Central memory CD8-positive, alpha-beta T cell (primary cell): Measurements from ENCODE around the gene FTH1.

Source experiments
- ATAC-seq: fragments of 150-1000 bp; cut with Tn5 transposase; replicated peaks from 2 replicates; pipeline ENCODE4 v1.10.0; 2022; ENCODE audit warnings: mild to moderate bottlenecking, moderate FRiP score, moderate number of reproducible peaks; ENCODE audit not compliant: poor library complexity, severe bottlenecking; ENCODE audit errors: extremely low read depth
- DNase-seq, 2 donors: peaks; one replicate each; pipeline ENCODE4 v3.0.0; 2021; ENCODE audit warnings: low spot score in 2 of 2
- H3K27ac Mint-ChIP-seq: one replicate; pipeline ENCODE4 v1.8.0; 2022; ENCODE audit warnings: low read depth, mild to moderate bottlenecking, moderate library complexity, mixed read lengths
- H3K27me3 Mint-ChIP-seq: one replicate; pipeline ENCODE4 v1.8.0; 2022; ENCODE audit warnings: mixed read lengths
- H3K36me3 Mint-ChIP-seq: one replicate; pipeline ENCODE4 v1.8.0; 2022; ENCODE audit warnings: mild to moderate bottlenecking, moderate library complexity, mixed read lengths; ENCODE audit not compliant: insufficient read depth
- H3K4me1 Mint-ChIP-seq: one replicate; pipeline ENCODE4 v1.8.0; 2022; ENCODE audit warnings: mixed read lengths
- H3K4me3 Mint-ChIP-seq: one replicate; pipeline ENCODE4 v1.8.0; 2022; ENCODE audit warnings: mild to moderate bottlenecking, moderate library complexity, mixed read lengths
- H3K9me3 Mint-ChIP-seq: one replicate; pipeline ENCODE4 v1.8.0; 2022; ENCODE audit warnings: mixed read lengths

The FTH1 gene

GRCh38 chr11:61946894-61947293 is 20.5 kb downstream of the FTH1 start:
- no peak for ATAC-seq
- Mint-ChIP-seq H3K36me3 (no peaks in the 10 kb centered on the region), H3K4me3 (no peak overlapping the region), H3K9me3 (no peaks in the 10 kb centered on the region), H3K4me1 (peaks cover 5% of the 10 kb centered on the region), H3K27ac (no peak overlapping the region), H3K27me3 (no peaks in the 10 kb centered on the region)
- no peak for DNase-seq

- Mint-ChIP-seq H3K36me3 (no peaks in the 10 kb centered on the region), H3K9me3 (no peaks in the 10 kb centered on the region), H3K27ac (no peak overlapping the region), H3K4me1 (peaks cover 5% of the 10 kb centered on the region), H3K27me3 (no peaks in the 10 kb centered on the region), H3K4me3 (no peak overlapping the region)
- no peak for DNase-seq
- ATAC-seq = no peak
Observed at GRCh38 chr11:61945191-61945590, 22.2 kb downstream of the FTH1 start.

- Mint-ChIP-seq H3K27ac (no peak overlapping the region), H3K4me1 (no peaks in the 10 kb centered on the region), H3K27me3 (peaks cover 40% of the 10 kb centered on the region), H3K4me3 (no peak overlapping the region), H3K9me3 (peaks cover 6% of the 10 kb centered on the region), H3K36me3 (no peaks in the 10 kb centered on the region)
- DNase-seq (no peak), ATAC-seq (no peak)
Observed at GRCh38 chr11:61940466-61940865, 27.0 kb downstream of the FTH1 start.

- Mint-ChIP-seq H3K36me3 (peaks cover 3% of the 10 kb centered on the region), H3K27me3 (peaks cover 65% of the 10 kb centered on the region), H3K4me3 (no peak overlapping the region), H3K4me1 (no peaks in the 10 kb centered on the region), H3K9me3 (peaks cover 12% of the 10 kb centered on the region), H3K27ac (no peak overlapping the region)
- ATAC-seq (no peak), DNase-seq (no peak)
Observed at GRCh38 chr11:61935861-61936260, 31.6 kb downstream of the FTH1 start.

- H3K36me3 Mint-ChIP-seq = peaks cover 3% of the 10 kb centered on the region
- no peak overlapping the region for H3K27ac Mint-ChIP-seq
- no peak for DNase-seq
- no peak for ATAC-seq
- H3K4me1 Mint-ChIP-seq = no peaks in the 10 kb centered on the region
- no peak overlapping the region for H3K4me3 Mint-ChIP-seq
- peaks cover 9% of the 10 kb centered on the region for H3K9me3 Mint-ChIP-seq
- peaks cover 30% of the 10 kb centered on the region for H3K27me3 Mint-ChIP-seq
Observed at GRCh38 chr11:61930933-61931332, 36.5 kb downstream of the FTH1 start.

- Mint-ChIP-seq H3K27ac (no peak overlapping the region), H3K27me3 (peaks cover 37% of the 10 kb centered on the region), H3K36me3 (peaks cover 3% of the 10 kb centered on the region), H3K9me3 (peaks cover 6% of the 10 kb centered on the region), H3K4me1 (no peaks in the 10 kb centered on the region), H3K4me3 (no peak overlapping the region)
- DNase-seq (no peak), ATAC-seq (no peak)
Observed at GRCh38 chr11:61928606-61929005, 38.8 kb downstream of the FTH1 start.

GRCh38 chr11:61927501-61927900 is 39.9 kb downstream of the FTH1 start:
- peaks cover 1% of the 10 kb centered on the region for H3K36me3 Mint-ChIP-seq
- ATAC-seq = no peak
- no peaks in the 10 kb centered on the region for H3K9me3 Mint-ChIP-seq
- no peak overlapping the region for H3K27ac Mint-ChIP-seq
- DNase-seq = no peak
- peaks cover 34% of the 10 kb centered on the region for H3K27me3 Mint-ChIP-seq
- H3K4me1 Mint-ChIP-seq = no peaks in the 10 kb centered on the region
- H3K4me3 Mint-ChIP-seq = no peak overlapping the region

- Mint-ChIP-seq H3K27ac (no peak overlapping the region), H3K9me3 (no peaks in the 10 kb centered on the region), H3K4me3 (no peak overlapping the region), H3K27me3 (peaks cover 33% of the 10 kb centered on the region), H3K36me3 (no peaks in the 10 kb centered on the region), H3K4me1 (no peaks in the 10 kb centered on the region)
- ATAC-seq (no peak), DNase-seq (no peak)
Observed at GRCh38 chr11:61926235-61926634, 41.2 kb downstream of the FTH1 start.

- no peak for ATAC-seq
- no peak for DNase-seq
- Mint-ChIP-seq H3K4me1 (no peaks in the 10 kb centered on the region), H3K4me3 (no peak overlapping the region), H3K27ac (no peak overlapping the region), H3K36me3 (no peaks in the 10 kb centered on the region), H3K27me3 (peaks cover 34% of the 10 kb centered on the region), H3K9me3 (no peaks in the 10 kb centered on the region)
Observed at GRCh38 chr11:61925736-61926135, 41.7 kb downstream of the FTH1 start.

GRCh38 chr11:61924064-61924455 is 43.4 kb downstream of the FTH1 start:
- DNase-seq = no peak
- ATAC-seq = no peak
- no peak overlapping the region for H3K4me3 Mint-ChIP-seq
- H3K27ac Mint-ChIP-seq = no peak overlapping the region
- no peaks in the 10 kb centered on the region for H3K9me3 Mint-ChIP-seq
- H3K36me3 Mint-ChIP-seq = no peaks in the 10 kb centered on the region
- H3K27me3 Mint-ChIP-seq = peaks cover 51% of the 10 kb centered on the region
- H3K4me1 Mint-ChIP-seq = no peaks in the 10 kb centered on the region

GRCh38 chr11:61923166-61924063 is 44.0 kb downstream of the FTH1 start:
- Mint-ChIP-seq H3K27me3 (peaks cover 57% of the 10 kb centered on the region), H3K36me3 (no peaks in the 10 kb centered on the region), H3K4me1 (peaks cover 1% of the 10 kb centered on the region), H3K9me3 (no peaks in the 10 kb centered on the region), H3K4me3 (no peak overlapping the region), H3K27ac (no peak overlapping the region)
- ATAC-seq (no peak), DNase-seq (peak in 1 of 2 donors; percentile 10)

GRCh38 chr11:61922539-61922938 is 44.9 kb downstream of the FTH1 start:
- no peaks in the 10 kb centered on the region for H3K9me3 Mint-ChIP-seq
- ATAC-seq (no peak), DNase-seq (no peak)
- H3K4me1 Mint-ChIP-seq = peaks cover 10% of the 10 kb centered on the region
- no peak overlapping the region for H3K4me3 Mint-ChIP-seq
- H3K27me3 Mint-ChIP-seq = peaks cover 66% of the 10 kb centered on the region
- H3K36me3 Mint-ChIP-seq = no peaks in the 10 kb centered on the region
- no peak overlapping the region for H3K27ac Mint-ChIP-seq

GRCh38 chr11:61921446-61921845 is 46.0 kb downstream of the FTH1 start:
- Mint-ChIP-seq H3K27me3 (peaks cover 73% of the 10 kb centered on the region), H3K9me3 (no peaks in the 10 kb centered on the region), H3K4me3 (no peak overlapping the region), H3K36me3 (no peaks in the 10 kb centered on the region), H3K4me1 (peaks cover 11% of the 10 kb centered on the region), H3K27ac (no peak overlapping the region)
- ATAC-seq = no peak
- DNase-seq = no peak
